GM19099 (cell line): ENCODE data around the gene AP1S1.

Experiments
- POLR2A ChIP-seq: IDR thresholded peaks from 3 replicates; pipeline ENCODE4 v1.6.1; 2011; ENCODE audit warnings: low read depth; ENCODE audit not compliant: insufficient read length; ENCODE audit errors: extremely low read depth

Gene AP1S1

DNA sequence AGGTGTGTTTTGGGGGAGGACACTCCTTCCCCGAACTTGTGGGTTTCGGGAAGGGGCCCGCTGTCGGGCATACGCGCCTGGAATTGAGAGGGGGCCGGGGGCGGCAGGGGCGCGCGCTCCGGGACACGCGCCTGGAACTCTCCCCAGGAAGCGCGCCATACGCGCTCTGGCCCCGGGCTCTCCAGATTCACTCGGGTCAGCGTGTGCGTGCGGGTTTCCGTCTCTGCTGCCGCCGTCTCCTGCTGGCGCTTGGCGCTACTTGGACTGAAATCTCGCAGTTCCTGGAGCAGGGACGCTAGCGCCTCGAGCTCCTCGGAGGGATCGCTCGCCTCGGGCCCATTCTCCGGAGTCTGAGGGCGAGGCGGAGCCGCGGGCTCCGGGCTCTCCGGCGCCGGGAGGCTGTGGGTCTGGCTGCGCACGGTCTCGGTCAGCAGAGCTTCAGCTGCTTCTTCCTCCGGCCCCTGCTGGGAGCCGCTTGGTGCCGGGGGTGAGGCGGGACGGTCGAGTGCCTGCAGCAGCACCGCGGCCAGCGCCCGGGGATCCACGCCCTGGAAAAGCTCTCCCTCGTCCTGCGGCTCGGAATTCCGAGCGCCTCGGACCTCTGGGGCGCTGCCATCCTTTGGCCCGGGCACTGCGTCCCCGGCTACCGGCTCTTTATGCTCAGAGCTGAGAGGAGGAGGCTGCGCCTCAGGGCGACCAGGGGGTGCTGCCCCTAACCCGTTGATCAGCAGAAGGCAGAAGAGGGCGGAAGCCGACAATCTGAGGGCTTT lies 10.0 kb downstream of the AP1S1 start:
- no peak for TF ChIP-seq POLR2A

GRCh38 chr7:101165075-101165957 lies 11.0 kb downstream of the AP1S1 start, which contains the start of gene VGF:
VGF (minus strand) TSS chr7:101165569; CDS start chr7:101164843, 726 bp downstream.
- no peak for TF ChIP-seq POLR2A

- no peak for TF ChIP-seq POLR2A
These were observed 11.8 kb downstream of the AP1S1 start for GRCh38 chr7:101165958-101166647.

GRCh38 chr7:101166648-101166908 lies 12.3 kb downstream of the AP1S1 start:
- no peak for TF ChIP-seq POLR2A

GRCh38 chr7:101166909-101167644 lies 12.8 kb downstream of the AP1S1 start:
- no peak for TF ChIP-seq POLR2A

DNA sequence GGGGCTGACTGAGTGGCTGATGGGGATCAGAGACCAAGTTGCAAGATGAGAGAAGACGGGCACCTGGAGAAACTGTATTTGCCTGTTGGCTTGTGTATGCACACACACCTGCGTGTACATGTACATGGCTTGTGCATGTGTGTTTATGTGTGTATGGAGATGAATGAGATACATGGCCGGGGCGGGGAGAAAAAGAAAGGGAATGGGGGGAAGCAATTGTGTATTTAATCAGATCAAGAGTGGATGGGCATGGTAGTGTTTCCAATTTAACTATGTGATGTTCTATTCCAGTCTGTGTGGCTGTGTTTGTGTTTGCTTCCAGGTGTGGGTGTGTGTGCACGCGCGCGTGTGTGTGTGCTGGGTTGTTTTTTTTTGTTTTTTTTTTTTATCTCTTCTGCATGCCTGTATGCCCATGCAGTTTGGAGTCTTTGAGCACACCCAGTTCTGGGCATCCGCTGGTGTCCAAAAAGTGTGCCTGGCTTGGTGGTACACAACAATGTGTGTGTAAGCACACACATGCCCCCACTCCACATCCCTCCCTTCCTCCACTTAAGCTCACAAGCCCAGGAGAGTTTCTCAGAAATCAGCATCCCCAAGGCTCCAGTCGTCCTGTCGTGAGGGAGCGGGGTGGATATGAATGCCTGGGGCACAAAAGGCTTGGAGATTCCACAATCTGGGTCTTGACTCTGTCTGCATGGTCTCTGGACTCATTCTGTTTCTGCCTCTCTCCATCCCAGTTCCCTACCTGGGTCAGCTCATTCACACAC lies 13.6 kb downstream of the AP1S1 start:
- no peak for TF ChIP-seq POLR2A

- TF ChIP-seq POLR2A: no peak
These were observed 14.3 kb downstream of the AP1S1 start for GRCh38 chr7:101168412-101169049.

GRCh38 chr7:101169110-101169837 lies 15.0 kb downstream of the AP1S1 start:
- no peak for TF ChIP-seq POLR2A

DNA sequence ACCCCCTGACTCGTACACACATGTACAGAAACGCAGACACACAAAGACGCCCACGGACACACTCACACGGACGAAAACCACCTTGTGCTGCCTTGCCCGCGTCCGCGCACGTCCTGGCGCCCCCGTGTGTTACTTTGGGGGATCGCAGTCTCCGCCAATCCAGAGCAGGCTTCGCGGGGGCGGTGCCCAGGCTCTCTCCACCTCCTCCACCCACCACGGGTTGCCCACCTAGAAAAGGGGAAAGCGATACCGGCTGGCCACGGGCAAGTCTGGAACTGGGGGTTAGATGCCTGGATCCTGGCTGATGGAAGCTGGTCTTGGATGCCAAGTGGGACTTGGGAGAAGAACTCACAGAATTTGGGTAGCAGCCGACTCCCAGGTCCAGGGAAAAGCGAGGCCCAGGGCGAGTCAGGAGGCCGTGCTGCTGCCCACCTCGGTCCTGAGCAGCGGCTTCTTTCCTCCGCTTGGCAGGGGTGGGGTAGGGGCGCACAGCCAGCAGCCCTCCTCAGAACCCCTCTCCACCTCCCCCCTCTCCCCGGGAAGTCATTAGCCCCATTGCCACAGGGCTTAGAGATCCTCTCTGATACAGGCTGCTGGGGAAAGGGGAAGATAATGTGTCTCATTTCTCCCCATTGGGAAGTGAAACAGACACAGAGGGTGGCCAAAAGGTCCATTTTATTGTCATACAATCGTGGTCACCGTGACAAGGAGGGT lies 15.7 kb downstream of the AP1S1 start:
- TF ChIP-seq POLR2A: no peak

DNA sequence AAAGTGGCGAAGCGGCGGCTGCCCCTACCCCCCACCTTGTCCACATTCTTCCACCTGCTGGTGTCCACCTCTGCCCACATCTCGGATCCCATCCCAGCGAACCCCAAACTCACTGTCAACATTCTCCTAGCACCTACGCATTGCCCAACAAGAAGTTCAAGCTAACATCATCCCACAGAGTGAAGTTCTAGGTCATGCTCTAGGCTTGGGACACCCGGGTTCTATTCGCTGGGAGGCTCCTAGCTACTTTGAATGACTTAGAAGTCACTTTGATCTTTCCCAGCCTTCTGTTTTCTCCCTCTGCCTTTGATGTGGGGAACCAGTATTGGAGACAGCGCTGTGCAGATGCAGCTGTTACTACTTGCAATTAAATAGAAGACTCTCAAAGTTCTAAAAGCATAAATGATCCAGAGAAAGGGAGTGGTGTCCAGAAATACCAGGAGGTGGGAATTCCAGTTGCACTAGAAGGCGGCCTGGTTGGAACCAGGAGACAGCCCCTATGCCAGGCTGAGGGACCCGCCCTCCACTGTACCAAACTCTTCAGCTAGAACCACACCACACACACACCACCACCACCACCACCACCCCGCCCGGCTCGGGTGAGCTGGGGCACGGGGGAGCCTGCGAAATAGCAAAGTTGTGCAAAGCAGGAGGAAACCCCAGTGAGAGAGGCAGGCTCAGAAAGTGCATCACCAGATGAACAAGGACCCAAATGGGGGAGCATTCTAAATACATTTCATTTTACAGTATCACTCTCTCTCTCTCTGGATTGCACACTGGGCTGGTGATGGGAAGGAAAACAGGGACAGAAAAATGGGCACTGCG lies 16.6 kb downstream of the AP1S1 start:
- TF ChIP-seq POLR2A: no peak

DNA sequence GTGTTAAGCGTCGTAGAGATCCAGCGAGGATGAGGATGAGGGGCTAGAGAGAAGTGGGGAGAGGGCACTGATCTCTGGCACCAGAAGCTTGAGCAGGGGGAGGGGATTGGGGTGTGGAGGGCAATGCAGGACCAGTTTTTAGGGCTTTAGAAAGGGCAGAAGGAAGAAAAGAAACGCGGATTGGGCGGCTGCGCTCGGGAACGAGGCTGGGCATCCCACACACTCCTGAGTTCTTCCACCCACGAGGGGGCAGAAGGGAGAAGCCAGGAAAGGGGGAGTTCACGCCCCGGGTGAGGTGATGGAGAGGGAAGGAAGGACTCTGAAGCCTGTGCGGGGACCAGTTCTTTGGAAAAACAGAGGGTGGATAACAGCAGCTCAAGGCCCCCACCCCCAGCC lies 17.2 kb downstream of the AP1S1 start:
- TF ChIP-seq POLR2A: no peak
